Neural crest cell (in vitro differentiated cells): Measurements from ENCODE around the gene BAIAP3. TPM values are rescaled to one million over a fixed set of nuclear protein-coding genes. Genes with fewer than 3 reads are reported as not detected.

ENCODE experiments used
- DNase-seq: peaks from one replicate; pipeline ENCODE4 v3.0.0; 2021; ENCODE audit warnings: low read depth, mixed read lengths, low spot score
- H3K27ac Mint-ChIP-seq: one replicate; pipeline ENCODE4 v1.8.0; 2021; ENCODE audit warnings: mild to moderate bottlenecking, mixed read lengths; ENCODE audit not compliant: unreplicated experiment
- H3K27me3 Mint-ChIP-seq: 2 replicates; pipeline ENCODE4 v1.8.0; 2021; ENCODE audit warnings: low read depth, mild to moderate bottlenecking, mixed read lengths
- H3K36me3 Mint-ChIP-seq: 2 replicates; pipeline ENCODE4 v1.8.0; 2021; ENCODE audit warnings: low read depth, mild to moderate bottlenecking, mixed read lengths
- H3K4me1 Mint-ChIP-seq: 2 replicates; pipeline ENCODE4 v1.8.0; 2021; ENCODE audit warnings: mixed read lengths
- H3K4me3 Mint-ChIP-seq: one replicate; pipeline ENCODE4 v1.8.0; 2021; ENCODE audit warnings: mild to moderate bottlenecking, mixed read lengths
- H3K9me3 Mint-ChIP-seq: 2 replicates; pipeline ENCODE4 v1.8.0; 2021; ENCODE audit warnings: mixed read lengths
- total RNA-seq: library from RNA; stranded (reverse); gene quantifications from 2 replicates; pipeline ENCODE4 v1.2.1, GENCODE V29; 2021
- TF ChIP-seq, protein P1 (sequence below): fragments of 200-600 bp; sonication (generic); conservative IDR thresholded peaks from 2 replicates; pipeline ENCODE4 v1.5.0; 2021; ENCODE audit warnings: antibody characterized with exemption, mild to moderate bottlenecking

Gene BAIAP3
- total RNA-seq, 1 donor from 2014 or later, result 3.4 TPM

- Mint-ChIP-seq H3K27me3 (no peaks in the 10 kb centered on the region), H3K4me1 (no peaks in the 10 kb centered on the region), H3K27ac (no peak overlapping the region), H3K36me3 (no peaks in the 10 kb centered on the region), H3K9me3 (no peaks in the 10 kb centered on the region), H3K4me3 (no peak overlapping the region)
- DNase-seq, result no peak
- TF ChIP-seq, protein P1, sequence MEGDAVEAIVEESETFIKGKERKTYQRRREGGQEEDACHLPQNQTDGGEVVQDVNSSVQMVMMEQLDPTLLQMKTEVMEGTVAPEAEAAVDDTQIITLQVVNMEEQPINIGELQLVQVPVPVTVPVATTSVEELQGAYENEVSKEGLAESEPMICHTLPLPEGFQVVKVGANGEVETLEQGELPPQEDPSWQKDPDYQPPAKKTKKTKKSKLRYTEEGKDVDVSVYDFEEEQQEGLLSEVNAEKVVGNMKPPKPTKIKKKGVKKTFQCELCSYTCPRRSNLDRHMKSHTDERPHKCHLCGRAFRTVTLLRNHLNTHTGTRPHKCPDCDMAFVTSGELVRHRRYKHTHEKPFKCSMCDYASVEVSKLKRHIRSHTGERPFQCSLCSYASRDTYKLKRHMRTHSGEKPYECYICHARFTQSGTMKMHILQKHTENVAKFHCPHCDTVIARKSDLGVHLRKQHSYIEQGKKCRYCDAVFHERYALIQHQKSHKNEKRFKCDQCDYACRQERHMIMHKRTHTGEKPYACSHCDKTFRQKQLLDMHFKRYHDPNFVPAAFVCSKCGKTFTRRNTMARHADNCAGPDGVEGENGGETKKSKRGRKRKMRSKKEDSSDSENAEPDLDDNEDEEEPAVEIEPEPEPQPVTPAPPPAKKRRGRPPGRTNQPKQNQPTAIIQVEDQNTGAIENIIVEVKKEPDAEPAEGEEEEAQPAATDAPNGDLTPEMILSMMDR, result no peak
Measured at GRCh38 chr16:1393613-1394176, 60.2 kb downstream of the BAIAP3 start.

- Mint-ChIP-seq H3K36me3 (no peaks in the 10 kb centered on the region), H3K4me3 (no peak overlapping the region), H3K27me3 (no peaks in the 10 kb centered on the region), H3K27ac (no peak overlapping the region), H3K4me1 (no peaks in the 10 kb centered on the region), H3K9me3 (no peaks in the 10 kb centered on the region)
- TF ChIP-seq, protein P1, result no peak
- no peak for DNase-seq
Measured at GRCh38 chr16:1394367-1394951, 61.0 kb downstream of the BAIAP3 start.

GRCh38 chr16:1395444-1396031 lies 62.1 kb downstream of the BAIAP3 start:
- Mint-ChIP-seq H3K27ac (no peak overlapping the region), H3K27me3 (no peaks in the 10 kb centered on the region), H3K36me3 (no peaks in the 10 kb centered on the region), H3K4me3 (no peak overlapping the region), H3K4me1 (no peaks in the 10 kb centered on the region), H3K9me3 (no peaks in the 10 kb centered on the region)
- TF ChIP-seq, protein P1, result no peak
- DNase-seq, result no peak

- Mint-ChIP-seq H3K27ac (no peak overlapping the region), H3K9me3 (no peaks in the 10 kb centered on the region), H3K27me3 (no peaks in the 10 kb centered on the region), H3K36me3 (no peaks in the 10 kb centered on the region), H3K4me1 (no peaks in the 10 kb centered on the region), H3K4me3 (no peak overlapping the region)
- TF ChIP-seq, protein P1, result no peak
- no peak for DNase-seq
Measured at GRCh38 chr16:1397779-1398178, 64.3 kb downstream of the BAIAP3 start.

- no peak for DNase-seq
- H3K36me3 Mint-ChIP-seq, result no peaks in the 10 kb centered on the region
- H3K9me3 Mint-ChIP-seq, result no peaks in the 10 kb centered on the region
- H3K27ac Mint-ChIP-seq, result peak overlapping the region; percentile 50
- TF ChIP-seq, protein P1, result no peak
- H3K4me1 Mint-ChIP-seq, result no peaks in the 10 kb centered on the region
- no peaks in the 10 kb centered on the region for H3K27me3 Mint-ChIP-seq
- H3K4me3 Mint-ChIP-seq, result no peak overlapping the region
Measured at GRCh38 chr16:1398351-1398750, 64.9 kb downstream of the BAIAP3 start.

Other genes starting within 250 kb of the BAIAP3 start
- gene C1QTNF8, start 237.4 kb upstream of the BAIAP3 start, total RNA-seq, result 0.19 and 0.30 TPM in 2 replicates
- gene CACNA1H, start 180.5 kb upstream of the BAIAP3 start, total RNA-seq, result 10.7 and 13.2 TPM in 2 replicates
- not detected in 2 replicates for gene TPSG1, start 108.4 kb upstream of the BAIAP3 start, total RNA-seq
- gene TPSB2, start 103.5 kb upstream of the BAIAP3 start, total RNA-seq, result not detected in 2 replicates
- gene TPSAB1, start 92.9 kb upstream of the BAIAP3 start, total RNA-seq, result not detected in 2 replicates
- gene TPSD1, start 77.6 kb upstream of the BAIAP3 start, total RNA-seq, result not detected in 2 replicates
- 301 and 311 TPM in 2 replicates for gene UBE2I, start 24.0 kb upstream of the BAIAP3 start, total RNA-seq
- gene TSR3, start 18.2 kb downstream of the BAIAP3 start, total RNA-seq, result 65.6 and 66.2 TPM in 2 replicates
- gene GNPTG, start 18.3 kb downstream of the BAIAP3 start, total RNA-seq, result 32.8 and 38.3 TPM in 2 replicates
- 18.6 and 26.2 TPM in 2 replicates for gene UNKL, start 81.1 kb downstream of the BAIAP3 start, total RNA-seq
- gene UQCC4, start 87.1 kb downstream of the BAIAP3 start, total RNA-seq, result 17.1 and 17.8 TPM in 2 replicates
- gene PERCC1, start 97.4 kb downstream of the BAIAP3 start, total RNA-seq, result not detected in 2 replicates
- 1.2 and 1.9 TPM in 2 replicates for gene CCDC154, start 110.9 kb downstream of the BAIAP3 start, total RNA-seq
- 74.5 and 82.4 TPM in 2 replicates for gene CLCN7, start 141.4 kb downstream of the BAIAP3 start, total RNA-seq
- 0.28 TPM in 1 of 2 replicates, not detected in the other for gene PTX4, start 155.3 kb downstream of the BAIAP3 start, total RNA-seq
- gene TELO2, start 159.7 kb downstream of the BAIAP3 start, total RNA-seq, result 77.9 and 87.5 TPM in 2 replicates
- 0.98 and 1.3 TPM in 2 replicates for gene TMEM204, start 200.0 kb downstream of the BAIAP3 start, total RNA-seq